Measurements from ENCODE around the gene IDUA.
"Not testable (repeated sequence)": the region's sequence is repeated elsewhere in the genome, so short reads cannot be mapped to it uniquely, and the experiment has no call there.

Gene IDUA

DNA sequence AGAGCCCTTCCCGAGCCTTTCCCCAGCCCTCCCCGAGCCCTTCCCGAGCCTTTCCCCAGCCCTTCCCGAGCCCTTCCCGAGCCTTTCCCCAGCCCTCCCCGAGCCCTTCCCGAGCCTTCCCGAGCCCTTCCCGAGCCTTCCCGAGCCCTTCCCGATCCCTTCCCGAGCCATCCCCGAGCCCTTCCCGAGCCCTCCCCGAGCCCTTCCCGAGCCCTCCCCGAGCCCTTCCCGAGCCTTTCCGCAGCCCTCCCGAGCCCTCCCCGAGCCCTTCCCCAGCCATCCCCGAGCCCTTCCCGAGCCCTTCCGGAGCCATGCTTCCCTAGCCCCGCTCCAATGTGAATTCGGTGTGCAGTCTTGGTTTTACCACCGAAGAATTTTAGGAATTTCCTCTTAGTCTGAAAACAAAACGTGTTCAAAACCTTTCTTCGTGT, 59.8 kb downstream of the IDUA start:
- 7% methylated on average over 27 of the region's 29 CpGs for WGBS (ENCODE audit: insufficient coverage)
- H3K9me3 ChIP-seq (ENCODE audit: control extremely low read depth in 1 of 5, control insufficient read depth in 4 of 5, insufficient read depth in 2 of 5, low read depth in 1 of 5, low read length in 4 of 5); CTCF ChIA-PET; H3K36me3 ChIP-seq (ENCODE audit: control insufficient read depth in 4 of 4, insufficient read depth in 4 of 4, low read length in 3 of 4); POLR2A ChIA-PET; H3K27ac ChIP-seq (ENCODE audit: insufficient read depth in 1 of 2, low read depth in 1 of 2, low read length in 2 of 2, poor library complexity in 1 of 2, severe bottlenecking in 2 of 2); H3K4me3 ChIP-seq (ENCODE audit: control insufficient read depth in 1 of 7, extremely low read depth in 1 of 7, insufficient read depth in 4 of 7, low read depth in 2 of 7, low read length in 6 of 7): not testable (repeated sequence)
- Histone ChIP-seq H3K27me3 (replicated peaks in 2 of 5; ENCODE audit: control insufficient read depth in 4 of 5, insufficient read depth in 5 of 5, low read length in 4 of 5) (peaks cover 0 to 75% (median 20%) of the 10 kb centered on the region in 5 experiments), H3K4me1 (ENCODE audit: control extremely low read depth in 1 of 4, control insufficient read depth in 4 of 4, insufficient read depth in 4 of 4, low read length in 3 of 4) (peaks cover 0 to 15% (median 13%) of the 10 kb centered on the region in 4 experiments)
- DNase-seq: peak in 2 of 3 donors; percentile 50 to 56

- Histone ChIP-seq H3K4me3 (ENCODE audit: control insufficient read depth in 1 of 7, extremely low read depth in 1 of 7, insufficient read depth in 4 of 7, low read depth in 2 of 7, low read length in 6 of 7) (no peak overlapping the region), H3K9me3 (ENCODE audit: control extremely low read depth in 1 of 5, control insufficient read depth in 4 of 5, insufficient read depth in 2 of 5, low read depth in 1 of 5, low read length in 4 of 5) (no peaks in the 10 kb centered on the region), H3K27ac (ENCODE audit: insufficient read depth in 1 of 2, low read depth in 1 of 2, low read length in 2 of 2, poor library complexity in 1 of 2, severe bottlenecking in 2 of 2) (no peak overlapping the region), H3K4me1 (ENCODE audit: control extremely low read depth in 1 of 4, control insufficient read depth in 4 of 4, insufficient read depth in 4 of 4, low read length in 3 of 4) (peaks cover 0 to 15% (median 13%) of the 10 kb centered on the region in 4 experiments), H3K36me3 (ENCODE audit: control insufficient read depth in 4 of 4, insufficient read depth in 4 of 4, low read length in 3 of 4) (no peaks in the 10 kb centered on the region), H3K27me3 (replicated peaks in 2 of 5; ENCODE audit: control insufficient read depth in 4 of 5, insufficient read depth in 5 of 5, low read length in 4 of 5) (peaks cover 0 to 72% (median 20%) of the 10 kb centered on the region in 5 experiments)
- 75% methylated on average over 40 of the region's 41 CpGs for WGBS (ENCODE audit: insufficient coverage)
- POLR2A ChIA-PET: no interaction called here
- no peak for DNase-seq
- CTCF ChIA-PET: no interaction called here
Measured at GRCh38 chr4:1047106-1047975, 60.5 kb downstream of the IDUA start.

GRCh38 chr4:1047976-1048772, 61.3 kb downstream of the IDUA start:
- WGBS (ENCODE audit: insufficient coverage): 93% methylated on average over 25 of the region's 34 CpGs
- H3K27me3 ChIP-seq (replicated peaks in 2 of 5; ENCODE audit: control insufficient read depth in 4 of 5, insufficient read depth in 5 of 5, low read length in 4 of 5): peaks cover 0 to 77% (median 20%) of the 10 kb centered on the region in 5 experiments
- ChIA-PET POLR2A (no interaction called here), CTCF (interaction anchor here (1.2 kb wide), 1 partner anchor 9 kb away, joined by 4 read pairs; no protein-coding TSS in a partner anchor)
- DNase-seq: no peak
- no peaks in the 10 kb centered on the region for H3K9me3 ChIP-seq (ENCODE audit: control extremely low read depth in 1 of 5, control insufficient read depth in 4 of 5, insufficient read depth in 2 of 5, low read depth in 1 of 5, low read length in 4 of 5)
- H3K36me3 ChIP-seq (ENCODE audit: control insufficient read depth in 4 of 4, insufficient read depth in 4 of 4, low read length in 3 of 4): no peaks in the 10 kb centered on the region
- H3K4me3 ChIP-seq (ENCODE audit: control insufficient read depth in 1 of 7, extremely low read depth in 1 of 7, insufficient read depth in 4 of 7, low read depth in 2 of 7, low read length in 6 of 7): no peak overlapping the region
- no peak overlapping the region for H3K27ac ChIP-seq (ENCODE audit: insufficient read depth in 1 of 2, low read depth in 1 of 2, low read length in 2 of 2, poor library complexity in 1 of 2, severe bottlenecking in 2 of 2)
- H3K4me1 ChIP-seq (ENCODE audit: control extremely low read depth in 1 of 4, control insufficient read depth in 4 of 4, insufficient read depth in 4 of 4, low read length in 3 of 4): peaks cover 0 to 14% (median 12%) of the 10 kb centered on the region in 4 experiments

DNA sequence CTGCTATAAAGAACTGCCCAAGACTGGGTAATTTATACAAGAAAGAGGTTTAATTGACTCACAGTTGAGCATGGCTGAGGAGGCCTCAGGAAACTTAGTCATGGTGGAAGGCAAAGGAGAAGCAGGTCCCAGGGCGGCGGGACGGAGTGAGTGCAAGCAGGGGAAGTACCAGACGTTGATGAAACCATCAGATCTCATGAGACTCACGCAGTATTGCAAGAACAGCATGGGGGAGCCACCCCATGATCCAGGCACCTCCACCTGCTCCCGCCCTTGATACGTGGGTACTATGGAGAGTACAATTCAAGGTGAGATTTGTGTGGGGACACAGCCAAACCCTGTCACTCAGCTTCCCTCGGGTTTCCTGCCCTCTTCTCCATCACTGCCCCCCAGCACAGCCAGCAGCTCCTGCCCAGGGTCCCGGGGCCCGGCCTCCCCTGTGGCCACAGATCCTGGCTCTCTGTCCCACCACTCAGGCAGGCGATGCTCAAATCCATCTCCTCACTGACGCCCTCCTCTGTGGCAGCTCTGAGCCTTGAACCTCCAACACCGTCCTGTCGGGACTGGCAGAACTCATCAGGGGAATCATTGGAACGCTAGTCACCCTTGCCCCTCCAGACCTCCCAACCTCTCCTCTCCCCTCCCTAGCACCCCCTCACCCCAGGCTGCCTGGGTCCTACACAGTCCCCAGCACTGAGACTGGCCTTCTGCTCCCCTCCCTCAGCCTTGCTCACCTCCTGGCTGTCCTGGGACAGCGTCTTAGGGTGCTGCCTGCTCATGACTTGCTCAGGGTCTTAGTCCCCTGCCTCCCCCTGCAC, 62.1 kb downstream of the IDUA start:
- no peaks in the 10 kb centered on the region for H3K9me3 ChIP-seq (ENCODE audit: control extremely low read depth in 1 of 5, control insufficient read depth in 4 of 5, insufficient read depth in 2 of 5, low read depth in 1 of 5, low read length in 4 of 5)
- 66% methylated on average over 16 of the region's 16 CpGs for WGBS (ENCODE audit: insufficient coverage)
- H3K4me1 ChIP-seq (ENCODE audit: control extremely low read depth in 1 of 4, control insufficient read depth in 4 of 4, insufficient read depth in 4 of 4, low read length in 3 of 4): peaks cover 0 to 6% (median 4%) of the 10 kb centered on the region in 4 experiments
- ChIA-PET POLR2A (interaction anchor here (0.6 kb wide), 1 partner anchor 302 kb away, joined by 5 read pairs; no protein-coding TSS in a partner anchor), CTCF (interaction anchor here (1.2 kb wide), 1 partner anchor 10 kb away, joined by 4 read pairs; no protein-coding TSS in a partner anchor)
- DNase-seq: peak in 2 of 3 donors; percentile 71 to 73
- H3K27ac ChIP-seq (ENCODE audit: insufficient read depth in 1 of 2, low read depth in 1 of 2, low read length in 2 of 2, poor library complexity in 1 of 2, severe bottlenecking in 2 of 2): no peak overlapping the region
- no peaks in the 10 kb centered on the region for H3K36me3 ChIP-seq (ENCODE audit: control insufficient read depth in 4 of 4, insufficient read depth in 4 of 4, low read length in 3 of 4)
- H3K4me3 ChIP-seq (ENCODE audit: control insufficient read depth in 1 of 7, extremely low read depth in 1 of 7, insufficient read depth in 4 of 7, low read depth in 2 of 7, low read length in 6 of 7): no peak overlapping the region
- peaks cover 0 to 69% (median 16%) of the 10 kb centered on the region in 5 experiments for H3K27me3 ChIP-seq (replicated peaks in 2 of 5; ENCODE audit: control insufficient read depth in 4 of 5, insufficient read depth in 5 of 5, low read length in 4 of 5)

GRCh38 chr4:1049591-1049905, 62.7 kb downstream of the IDUA start:
- Histone ChIP-seq H3K9me3 (ENCODE audit: control extremely low read depth in 1 of 5, control insufficient read depth in 4 of 5, insufficient read depth in 2 of 5, low read depth in 1 of 5, low read length in 4 of 5) (no peaks in the 10 kb centered on the region), H3K4me3 (ENCODE audit: control insufficient read depth in 1 of 7, extremely low read depth in 1 of 7, insufficient read depth in 4 of 7, low read depth in 2 of 7, low read length in 6 of 7) (no peak overlapping the region), H3K4me1 (ENCODE audit: control extremely low read depth in 1 of 4, control insufficient read depth in 4 of 4, insufficient read depth in 4 of 4, low read length in 3 of 4) (peaks cover 0 to 2% (median under 1%) of the 10 kb centered on the region in 4 experiments), H3K27me3 (replicated peaks in 2 of 5; ENCODE audit: control insufficient read depth in 4 of 5, insufficient read depth in 5 of 5, low read length in 4 of 5) (peaks cover 0 to 64% (median 12%) of the 10 kb centered on the region in 5 experiments), H3K36me3 (ENCODE audit: control insufficient read depth in 4 of 4, insufficient read depth in 4 of 4, low read length in 3 of 4) (no peaks in the 10 kb centered on the region), H3K27ac (ENCODE audit: insufficient read depth in 1 of 2, low read depth in 1 of 2, low read length in 2 of 2, poor library complexity in 1 of 2, severe bottlenecking in 2 of 2) (no peak overlapping the region)
- POLR2A ChIA-PET: no interaction called here
- DNase-seq: no peak
- CTCF ChIA-PET: interaction anchor here (1.2 kb wide), 1 partner anchor 11 kb away, joined by 4 read pairs; no protein-coding TSS in a partner anchor
- 84% methylated on average over 18 of the region's 21 CpGs for WGBS (ENCODE audit: insufficient coverage)

DNA sequence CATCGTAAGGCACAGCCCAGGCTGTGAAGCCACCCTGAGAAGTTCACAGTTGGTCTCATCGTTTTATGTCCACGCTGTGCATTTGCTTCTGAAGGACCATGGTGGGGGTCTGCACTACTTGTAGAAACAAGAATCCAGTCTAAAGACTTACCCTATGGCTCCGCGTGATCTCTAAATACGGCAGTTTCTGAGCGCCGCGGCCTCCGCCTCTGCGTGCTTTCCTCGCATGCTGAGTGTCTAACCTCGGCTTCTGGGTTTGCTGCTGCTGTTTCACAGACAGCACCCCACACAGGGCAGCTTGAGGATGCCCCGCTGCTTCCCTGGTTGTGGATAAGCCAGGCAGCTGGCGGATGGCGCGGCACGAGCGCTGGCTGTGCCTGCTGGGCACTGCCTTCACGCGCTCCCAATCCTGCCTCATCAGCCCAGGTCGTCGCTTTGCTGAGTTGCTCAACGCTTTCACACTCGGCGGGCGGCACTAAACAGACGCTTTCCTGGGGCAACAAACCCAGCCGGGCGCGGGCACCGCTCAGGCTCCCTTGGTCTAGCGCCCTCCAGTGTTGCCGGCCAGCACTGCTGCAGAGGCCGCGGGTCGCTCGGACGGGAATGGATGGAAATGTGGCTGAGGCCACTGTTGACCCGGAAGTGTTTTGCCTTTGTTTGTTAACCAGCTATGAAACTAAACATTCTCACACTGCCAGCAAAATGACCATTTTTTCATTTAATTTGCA, 63.8 kb downstream of the IDUA start:
- POLR2A ChIA-PET: interaction anchor here (0.6 kb wide), 1 partner anchor 639 kb away, joined by 3 read pairs; no protein-coding TSS in a partner anchor
- WGBS (ENCODE audit: insufficient coverage): 91% methylated on average over 40 of the region's 40 CpGs
- Histone ChIP-seq H3K4me3 (ENCODE audit: control insufficient read depth in 1 of 7, extremely low read depth in 1 of 7, insufficient read depth in 4 of 7, low read depth in 2 of 7, low read length in 6 of 7) (no peak overlapping the region), H3K36me3 (ENCODE audit: control insufficient read depth in 4 of 4, insufficient read depth in 4 of 4, low read length in 3 of 4) (no peaks in the 10 kb centered on the region), H3K4me1 (ENCODE audit: control extremely low read depth in 1 of 4, control insufficient read depth in 4 of 4, insufficient read depth in 4 of 4, low read length in 3 of 4) (peaks cover 0 to 7% (median 6%) of the 10 kb centered on the region in 4 experiments), H3K27ac (ENCODE audit: insufficient read depth in 1 of 2, low read depth in 1 of 2, low read length in 2 of 2, poor library complexity in 1 of 2, severe bottlenecking in 2 of 2) (no peak overlapping the region), H3K9me3 (ENCODE audit: control extremely low read depth in 1 of 5, control insufficient read depth in 4 of 5, insufficient read depth in 2 of 5, low read depth in 1 of 5, low read length in 4 of 5) (no peaks in the 10 kb centered on the region), H3K27me3 (replicated peaks in 2 of 5; ENCODE audit: control insufficient read depth in 4 of 5, insufficient read depth in 5 of 5, low read length in 4 of 5) (peaks cover 0 to 53% (median 3%) of the 10 kb centered on the region in 5 experiments)
- CTCF ChIA-PET: interaction anchor here (0.6 to 0.9 kb wide), 3 partner anchors 14 to 23 kb away, joined by 3 read pairs; no protein-coding TSS in a partner anchor
- DNase-seq: peak in 1 of 3 donors; percentile 18

Data from common myeloid progenitor, CD34-positive (primary cell).